Activated CD8-positive, alpha-beta T cell treated with anti-CD3 and anti-CD28 coated beads for 36 hours (primary cell): ENCODE data around the gene LTA. TPM values are rescaled to one million over a fixed set of nuclear protein-coding genes. Genes with fewer than 3 reads are reported as not detected.

Experiments used
- ATAC-seq: fragments of 200-7000 bp; cut with Tn5 transposase; one replicate; pipeline ENCODE4 v1.10.0; 2021; ENCODE audit warnings: mild to moderate bottlenecking, moderate library complexity
- CTCF ChIA-PET: fragments of 350-600 bp; sonication (Branson Sonifier 250); formaldehyde crosslinking; loops from one replicate; lab custom pipeline; 2021; ENCODE audit warnings: antibody characterized with exemption; lab: Charles Lee
- POLR2A ChIA-PET: fragments of 350-600 bp; sonication (Branson Sonifier 250); formaldehyde crosslinking; loops from one replicate; lab custom pipeline; 2021; ENCODE audit warnings: antibody characterized with exemption; lab: Charles Lee
- DNase-seq: peaks from one replicate; pipeline ENCODE4 v3.0.0-alpha.2; 2020
- H3K27ac Mint-ChIP-seq: one replicate; pipeline ENCODE4 v1.8.0; 2021; ENCODE audit warnings: mild to moderate bottlenecking, mixed read lengths
- H3K27me3 Mint-ChIP-seq: one replicate; pipeline ENCODE4 v1.8.0; 2021; ENCODE audit warnings: mixed read lengths
- H3K36me3 Mint-ChIP-seq: one replicate; pipeline ENCODE4 v1.8.0; 2021; ENCODE audit warnings: low read depth, mixed read lengths
- H3K4me1 Mint-ChIP-seq: one replicate; pipeline ENCODE4 v1.8.0; 2021; ENCODE audit warnings: low read depth, mixed read lengths
- H3K4me3 Mint-ChIP-seq: one replicate; pipeline ENCODE4 v1.8.0; 2021; ENCODE audit warnings: mild to moderate bottlenecking, moderate library complexity, mixed read lengths
- H3K9me3 Mint-ChIP-seq: one replicate; pipeline ENCODE4 v1.8.0; 2021; ENCODE audit warnings: mixed read lengths
- CTCF ChIP-seq: fragments of 200-600 bp; IDR thresholded peaks from one replicate; pipeline ENCODE4 v1.8.0; 2022; ENCODE audit warnings: antibody characterized with exemption, mild to moderate bottlenecking
- intact Hi-C: fragments of 100-400 bp; cut with micrococcal nuclease; formaldehyde crosslinking; loops from one replicate; pipeline ENCODE4 v1.10.0; 2022
- total RNA-seq, 2 experiments: library from RNA; stranded (reverse); gene quantifications; one replicate each; pipeline ENCODE4 v1.2.3, GENCODE V29; 2021

The LTA gene
- total RNA-seq, 2 experiments from 2014 or later, result 713 to 724 TPM

- CTCF ChIA-PET, result interaction anchor here (1.1 to 56.2 kb wide), 3 partner anchors 12 to 86 kb away, joined by 3 to 2542 read pairs (median 2542); partner anchors contain the start of genes ATP6V1G2, DDX39B, LST1 and LTA
- H3K27ac Mint-ChIP-seq, result peak overlapping the region; percentile 97
- no peaks in the 10 kb centered on the region for H3K9me3 Mint-ChIP-seq
- peak overlapping the region; percentile 96 for H3K4me3 Mint-ChIP-seq
- POLR2A ChIA-PET, result interaction anchor here (0.8 to 35.7 kb wide), 14 partner anchors 3 to 248 kb away, joined by 3 to 1181 read pairs (median 6); partner anchors contain the start of genes ATP6V1G2, BAG6, C6orf47 and DDX39B
- no peak for TF ChIP-seq CTCF
- no peak for ATAC-seq
- H3K27me3 Mint-ChIP-seq, result no peaks in the 10 kb centered on the region
- H3K36me3 Mint-ChIP-seq, result peaks cover 58% of the 10 kb centered on the region
- intact Hi-C loops, result loop anchor here (2.0 kb wide), 1 partner anchor 15 kb away; no protein-coding TSS in a partner anchor
- peaks cover 58% of the 10 kb centered on the region for H3K4me1 Mint-ChIP-seq
- no peak for DNase-seq
Measured at GRCh38 chr6:31573239-31574105, 1.4 kb downstream of the LTA start.

- H3K36me3 Mint-ChIP-seq, result peaks cover 62% of the 10 kb centered on the region
- no peak for TF ChIP-seq CTCF
- CTCF ChIA-PET, result interaction anchor here (1.1 to 56.2 kb wide), 4 partner anchors 13 to 87 kb away, joined by 3 to 2542 read pairs (median 1274); partner anchors contain the start of genes ATP6V1G2, DDX39B, LST1 and LTA
- H3K9me3 Mint-ChIP-seq, result no peaks in the 10 kb centered on the region
- intact Hi-C loops, result loop anchor here (2.0 kb wide), 1 partner anchor 16 kb away; no protein-coding TSS in a partner anchor
- peak overlapping the region; percentile 97 for H3K27ac Mint-ChIP-seq
- ATAC-seq (no peak), DNase-seq (peak; percentile 53)
- H3K4me1 Mint-ChIP-seq, result peaks cover 58% of the 10 kb centered on the region
- peak overlapping the region; percentile 96 for H3K4me3 Mint-ChIP-seq
- POLR2A ChIA-PET, result interaction anchor here (0.6 to 35.7 kb wide), 15 partner anchors 4 to 335 kb away, joined by 3 to 1181 read pairs (median 4); partner anchors contain the start of genes ATP6V1G2, BAG6, C6orf47 and DDX39B
- H3K27me3 Mint-ChIP-seq, result no peaks in the 10 kb centered on the region
Measured at GRCh38 chr6:31574106-31575061, 2.3 kb downstream of the LTA start.

- Mint-ChIP-seq H3K27me3 (no peaks in the 10 kb centered on the region), H3K36me3 (peaks cover 68% of the 10 kb centered on the region), H3K27ac (peak within 1 kb of the TSS; percentile 97), H3K4me1 (peaks cover 54% of the 10 kb centered on the region), H3K4me3 (peak within 1 kb of the TSS; percentile 96), H3K9me3 (no peaks in the 10 kb centered on the region)
- CTCF ChIA-PET, result interaction anchor here (1.9 to 56.2 kb wide), 3 partner anchors 14 to 41 kb away, joined by 5 to 2542 read pairs (median 2542); partner anchors contain the start of genes ATP6V1G2, DDX39B, LST1 and LTA
- POLR2A ChIA-PET, result interaction anchor here (0.6 to 35.7 kb wide), 12 partner anchors 5 to 334 kb away, joined by 3 to 1181 read pairs (median 8); partner anchors contain the start of genes ABHD16A, ATP6V1G2, BAG6 and DDX39B
- DNase-seq, result peak; percentile 87
- ATAC-seq, result peak; percentile 21
- TF ChIP-seq CTCF, result no peak
- intact Hi-C loops, result loop anchor here (2.0 kb wide), 1 partner anchor 17 kb away; no protein-coding TSS in a partner anchor
Measured at GRCh38 chr6:31575335-31575901, 3.3 kb downstream of the LTA start, which contains the start of gene TNF. Gene TNF, plus strand, starts transcription at chr6:31575565. Its CDS starts 177 bp downstream, at chr6:31575742.
